Memory B cell (primary cell): Measurements from ENCODE around the gene TBC1D7.
A peak's percentile ranks its signal among the peaks of the same experiment; 100 is the strongest.

Source experiments
- ATAC-seq: fragments of 150-1000 bp; cut with Tn5 transposase; 2 replicates; pipeline ENCODE4 v1.10.0; 2021; ENCODE audit warnings: low read depth, mild to moderate bottlenecking, moderate library complexity
- DNase-seq, 2 donors: peaks; one replicate each; pipeline ENCODE4 v3.0.0; 2022; ENCODE audit warnings: low spot score in 2 of 2
- H3K27ac Mint-ChIP-seq: one replicate; pipeline ENCODE4 v1.8.0; 2022; ENCODE audit warnings: mild to moderate bottlenecking, moderate library complexity, mixed read lengths
- H3K27me3 Mint-ChIP-seq: one replicate; pipeline ENCODE4 v1.8.0; 2022; ENCODE audit warnings: mixed read lengths
- H3K36me3 Mint-ChIP-seq: one replicate; pipeline ENCODE4 v1.8.0; 2022; ENCODE audit warnings: mild to moderate bottlenecking, mixed read lengths
- H3K4me1 Mint-ChIP-seq: one replicate; pipeline ENCODE4 v1.8.0; 2022; ENCODE audit warnings: mixed read lengths
- H3K4me3 Mint-ChIP-seq: one replicate; pipeline ENCODE4 v1.8.0; 2022; ENCODE audit warnings: mild to moderate bottlenecking, moderate library complexity, mixed read lengths
- H3K9me3 Mint-ChIP-seq: one replicate; pipeline ENCODE4 v1.8.0; 2022; ENCODE audit warnings: mixed read lengths

TBC1D7 gene

DNA sequence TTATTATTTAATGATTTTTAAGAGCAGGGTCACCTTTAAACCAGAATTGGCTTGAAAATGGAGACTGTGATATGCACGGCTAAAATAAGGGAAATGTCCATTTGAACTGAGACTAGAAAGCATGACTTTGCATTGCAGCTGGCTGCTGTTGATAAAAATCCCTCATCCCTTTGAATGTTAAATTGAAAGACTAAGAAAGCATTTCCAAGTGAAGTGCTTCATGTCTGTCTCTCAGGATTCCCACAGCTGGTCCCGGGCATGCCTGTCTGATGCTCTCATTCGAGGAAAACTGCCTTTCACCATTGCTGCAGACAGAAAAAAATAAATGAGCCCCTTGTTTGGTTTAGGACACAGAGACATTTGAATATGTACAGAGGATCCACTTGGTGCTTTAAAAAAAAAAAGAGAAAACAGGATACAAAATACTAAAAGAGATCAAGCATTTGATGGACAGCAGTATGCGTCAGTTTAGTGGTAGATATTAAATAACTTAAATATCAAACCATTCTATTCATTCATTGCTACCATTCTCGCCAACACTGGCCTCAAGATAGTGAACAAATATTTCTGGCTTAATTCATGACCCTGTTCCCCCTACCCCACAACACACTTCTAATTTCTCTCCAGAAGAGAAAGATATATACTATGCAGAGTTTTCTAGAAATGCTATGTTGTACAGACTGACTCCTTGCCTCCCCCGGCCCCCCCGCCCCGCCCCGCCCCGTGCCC is 55.0 kb downstream of the TBC1D7 start:
- DNase-seq, result no peak
- H3K36me3 Mint-ChIP-seq, result peaks cover 9% of the 10 kb centered on the region

DNA sequence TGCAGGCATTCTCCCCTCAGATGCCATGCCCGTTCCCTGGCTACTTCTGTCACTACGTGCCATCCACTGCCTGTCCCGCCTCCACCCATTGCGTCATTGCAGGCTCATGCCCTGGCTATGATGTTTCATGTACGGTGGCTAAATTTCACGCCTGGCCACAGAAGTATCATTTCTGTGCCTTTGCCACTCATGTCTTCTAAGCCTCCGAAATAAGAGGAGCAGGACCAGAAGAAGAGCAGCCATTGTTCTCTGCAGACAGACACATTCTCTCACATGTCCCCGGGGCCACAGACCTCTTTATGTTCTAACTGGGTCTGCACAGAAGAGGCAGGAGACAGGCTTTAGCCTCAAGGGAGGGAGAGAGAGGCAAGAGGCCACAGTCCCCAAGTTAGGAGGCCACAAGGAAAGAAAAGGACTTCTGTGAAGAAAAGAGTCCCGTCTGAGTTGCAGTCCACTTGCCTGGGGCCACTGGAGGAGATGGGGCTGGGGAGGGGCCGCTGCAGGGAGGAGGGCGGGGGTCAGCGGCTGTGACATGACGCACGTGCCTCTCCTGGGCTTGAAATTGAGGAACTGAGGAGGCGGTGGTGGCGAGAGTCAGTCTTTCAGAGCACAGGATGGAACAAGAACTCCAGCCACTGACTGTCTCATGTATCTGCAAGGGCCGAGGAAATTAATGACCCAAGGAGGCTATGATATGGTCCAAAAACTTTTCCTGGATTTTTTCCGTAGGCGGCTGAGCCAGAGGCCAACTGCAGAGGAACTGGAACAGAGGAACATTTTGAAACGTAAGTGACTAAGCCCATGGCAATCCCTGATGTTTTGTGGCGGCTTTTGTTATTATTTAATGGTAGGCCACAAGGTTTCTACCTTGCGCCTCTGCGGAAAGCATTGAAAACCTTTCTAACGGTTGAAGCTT is 55.9 kb downstream of the TBC1D7 start:
- peaks cover 43% of the 10 kb centered on the region for H3K4me1 Mint-ChIP-seq
- ATAC-seq (peak; percentile 73), DNase-seq (peak; percentile 62 to 69)
- peak overlapping the region; percentile 92 for H3K4me3 Mint-ChIP-seq
- H3K27me3 Mint-ChIP-seq, result no peaks in the 10 kb centered on the region
- peaks cover 4% of the 10 kb centered on the region for H3K36me3 Mint-ChIP-seq
- H3K27ac Mint-ChIP-seq, result peak overlapping the region; percentile 98
- H3K9me3 Mint-ChIP-seq, result no peaks in the 10 kb centered on the region

More for the DNA sequence above, 55.0 kb downstream of the TBC1D7 start:
- peak overlapping the region; percentile 92 for H3K4me3 Mint-ChIP-seq
- peak overlapping the region; percentile 98 for H3K27ac Mint-ChIP-seq
- no peaks in the 10 kb centered on the region for H3K9me3 Mint-ChIP-seq
- ATAC-seq, result no peak
- H3K4me1 Mint-ChIP-seq, result peaks cover 49% of the 10 kb centered on the region
- no peaks in the 10 kb centered on the region for H3K27me3 Mint-ChIP-seq

DNA sequence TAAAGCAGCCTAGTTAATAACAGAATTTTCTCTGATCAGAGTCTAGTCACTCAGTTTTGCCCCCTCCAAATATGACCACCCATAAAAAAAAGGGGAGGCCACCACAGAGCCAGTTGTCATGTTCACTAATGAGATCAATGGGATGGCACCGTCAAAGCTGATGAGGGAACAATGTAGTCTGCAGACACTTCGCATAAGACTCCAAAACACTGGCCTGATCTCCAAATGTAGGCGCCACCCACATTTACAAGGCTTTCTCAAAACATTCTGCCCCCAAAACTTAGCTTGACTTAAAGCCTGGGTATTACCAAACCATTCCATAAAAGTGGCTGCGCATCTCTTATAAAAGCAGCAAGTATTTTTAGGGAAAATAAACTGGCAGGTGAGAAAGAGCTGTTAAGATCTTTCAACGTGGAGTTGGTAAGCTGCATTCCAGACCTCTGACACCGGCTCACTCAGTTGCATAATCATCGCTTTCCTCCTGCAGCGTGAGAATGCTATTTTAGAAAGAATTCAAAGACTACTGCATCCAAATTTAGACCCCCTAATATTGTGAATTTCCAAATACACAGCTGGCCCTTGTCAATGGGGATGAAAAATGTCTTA is 59.3 kb downstream of the TBC1D7 start:
- Mint-ChIP-seq H3K9me3 (no peaks in the 10 kb centered on the region), H3K4me3 (no peak overlapping the region)

DNA sequence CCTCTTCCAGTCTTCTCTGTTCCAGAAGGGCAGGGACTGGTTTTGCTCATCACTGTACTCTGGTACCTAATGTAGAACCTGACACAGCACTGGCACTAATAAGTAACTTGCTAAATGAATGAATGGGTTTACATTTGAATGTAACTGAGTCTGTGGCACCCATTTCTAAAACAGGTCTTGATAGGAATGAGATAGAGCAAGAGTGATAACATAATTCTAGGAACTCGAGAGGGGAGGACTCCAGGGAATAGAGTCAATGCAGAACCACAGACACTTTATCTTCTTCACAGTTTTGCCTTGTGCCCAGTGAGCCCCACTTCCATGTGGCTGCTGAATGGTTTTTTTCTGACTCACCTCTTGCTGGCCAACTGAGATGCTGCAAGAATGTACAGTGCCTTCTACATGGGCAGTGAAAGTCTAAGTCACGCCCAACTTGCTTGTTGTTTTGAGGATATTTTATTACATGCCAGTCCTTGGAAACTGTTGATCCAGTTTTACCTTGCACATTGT is 61.1 kb downstream of the TBC1D7 start:
- Mint-ChIP-seq H3K4me3 (no peak overlapping the region), H3K4me1 (peaks cover 38% of the 10 kb centered on the region), H3K9me3 (no peaks in the 10 kb centered on the region), H3K27me3 (no peaks in the 10 kb centered on the region), H3K36me3 (peaks cover 3% of the 10 kb centered on the region), H3K27ac (no peak overlapping the region)
- no peak for ATAC-seq
- no peak for DNase-seq

More for the DNA sequence above, 59.3 kb downstream of the TBC1D7 start:
- H3K27me3 Mint-ChIP-seq, result no peaks in the 10 kb centered on the region
- no peak overlapping the region for H3K27ac Mint-ChIP-seq
- ATAC-seq (no peak), DNase-seq (no peak)
- H3K4me1 Mint-ChIP-seq, result peaks cover 40% of the 10 kb centered on the region
- H3K36me3 Mint-ChIP-seq, result peaks cover 3% of the 10 kb centered on the region

DNA sequence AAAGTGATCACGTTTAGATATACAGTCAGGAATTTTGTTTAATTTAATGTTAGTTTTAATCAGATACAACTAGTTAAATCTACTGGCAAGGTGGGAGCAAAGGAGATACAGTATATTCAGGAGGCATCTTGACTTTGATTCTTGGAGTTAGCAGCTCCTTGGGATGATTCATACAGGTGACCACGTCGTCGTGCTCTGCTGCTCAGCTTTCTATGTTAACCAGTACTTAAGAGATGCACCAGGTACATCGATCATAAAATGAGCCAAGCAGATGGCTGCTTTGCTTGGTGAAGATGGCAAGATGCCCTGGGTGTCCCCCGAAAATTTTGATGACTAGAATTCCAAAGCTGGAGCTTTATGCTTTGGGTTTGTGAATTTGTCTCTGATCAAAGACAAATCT is 64.7 kb downstream of the TBC1D7 start:
- Mint-ChIP-seq H3K27ac (no peak overlapping the region), H3K36me3 (peaks cover 3% of the 10 kb centered on the region), H3K9me3 (no peaks in the 10 kb centered on the region), H3K27me3 (no peaks in the 10 kb centered on the region), H3K4me1 (peaks cover 56% of the 10 kb centered on the region), H3K4me3 (no peak overlapping the region)
- ATAC-seq, result no peak
- no peak for DNase-seq

DNA sequence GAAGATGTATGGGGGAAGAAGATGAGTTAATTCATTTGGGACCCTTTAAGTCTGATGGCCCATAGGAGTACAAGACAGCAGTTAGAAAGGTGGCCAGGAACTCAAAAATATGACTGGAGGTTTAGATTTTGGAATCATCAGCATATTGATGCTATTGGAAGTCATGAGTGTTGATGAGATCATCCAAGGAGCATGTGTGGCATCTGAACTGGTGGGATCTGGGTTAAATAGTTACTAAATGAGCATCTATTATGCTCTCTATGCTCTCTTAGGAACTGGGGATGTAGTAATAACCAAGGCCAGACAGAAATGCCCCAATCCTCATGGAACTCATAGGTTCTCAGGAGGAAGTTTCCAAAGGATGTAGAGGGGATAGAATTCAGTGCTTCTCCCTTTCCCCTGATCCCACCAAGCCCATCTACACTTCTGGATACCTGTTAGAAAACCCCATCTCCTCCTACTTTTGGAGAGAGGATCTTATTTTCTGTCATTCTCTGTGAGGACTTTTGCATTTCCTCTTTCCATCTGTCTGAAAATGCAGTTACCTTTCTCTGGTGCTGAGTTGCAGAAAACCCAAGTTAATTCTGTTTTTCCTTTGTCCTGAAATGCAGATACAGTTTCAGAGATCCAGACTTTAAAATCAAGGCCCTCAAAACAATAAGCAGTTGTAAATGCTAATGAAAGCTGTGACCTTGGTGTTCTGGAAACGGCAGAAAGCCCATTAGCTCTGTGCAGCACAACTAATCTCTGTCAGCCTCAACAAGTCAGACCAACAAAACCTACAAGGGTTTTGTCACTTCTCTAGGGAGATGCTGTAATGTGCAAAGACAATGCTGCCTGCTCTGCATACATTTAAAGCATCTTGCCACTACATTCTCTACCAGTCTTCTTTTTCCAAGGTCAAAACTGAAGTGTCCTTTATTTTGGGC is 65.8 kb downstream of the TBC1D7 start:
- no peak for ATAC-seq
- no peak overlapping the region for H3K27ac Mint-ChIP-seq
- peaks cover under 1% of the 10 kb centered on the region for H3K9me3 Mint-ChIP-seq
- H3K27me3 Mint-ChIP-seq, result no peaks in the 10 kb centered on the region
- no peak for DNase-seq
- peaks cover 4% of the 10 kb centered on the region for H3K36me3 Mint-ChIP-seq
- peak overlapping the region; percentile 76 for H3K4me3 Mint-ChIP-seq
- peaks cover 61% of the 10 kb centered on the region for H3K4me1 Mint-ChIP-seq

DNA sequence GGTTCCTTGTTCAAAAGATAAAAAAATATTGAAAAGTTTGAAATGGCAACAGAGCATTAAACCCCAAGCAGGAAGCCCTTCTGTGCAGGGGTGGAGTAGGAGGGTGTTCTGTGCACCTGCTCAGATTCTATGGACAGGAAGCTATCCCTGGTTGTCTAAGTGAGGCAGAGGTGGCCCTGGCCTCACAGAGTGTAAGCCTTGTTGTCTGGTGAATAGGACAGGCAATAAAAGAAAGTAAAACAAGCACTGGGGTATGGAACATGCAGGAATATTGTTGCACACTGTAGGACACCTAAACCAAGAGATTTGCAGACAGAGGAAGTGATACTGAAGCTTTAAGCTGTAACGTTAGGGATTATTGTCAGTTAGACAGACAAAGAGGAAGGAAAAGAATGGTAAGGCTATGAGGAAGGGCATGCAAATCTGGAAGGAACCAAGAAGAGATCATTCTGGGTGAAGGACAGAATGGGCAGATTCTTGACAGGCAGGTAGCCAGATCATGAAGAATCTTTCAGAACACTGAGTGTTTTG is 66.8 kb downstream of the TBC1D7 start:
- H3K27ac Mint-ChIP-seq, result peak overlapping the region; percentile 69
- peak overlapping the region; percentile 76 for H3K4me3 Mint-ChIP-seq
- H3K36me3 Mint-ChIP-seq, result peaks cover 5% of the 10 kb centered on the region
- peaks cover 61% of the 10 kb centered on the region for H3K4me1 Mint-ChIP-seq
- H3K27me3 Mint-ChIP-seq, result no peaks in the 10 kb centered on the region
- DNase-seq (peak; percentile 66 to 70), ATAC-seq (peak; percentile 77)
- H3K9me3 Mint-ChIP-seq, result peaks cover 5% of the 10 kb centered on the region

DNA sequence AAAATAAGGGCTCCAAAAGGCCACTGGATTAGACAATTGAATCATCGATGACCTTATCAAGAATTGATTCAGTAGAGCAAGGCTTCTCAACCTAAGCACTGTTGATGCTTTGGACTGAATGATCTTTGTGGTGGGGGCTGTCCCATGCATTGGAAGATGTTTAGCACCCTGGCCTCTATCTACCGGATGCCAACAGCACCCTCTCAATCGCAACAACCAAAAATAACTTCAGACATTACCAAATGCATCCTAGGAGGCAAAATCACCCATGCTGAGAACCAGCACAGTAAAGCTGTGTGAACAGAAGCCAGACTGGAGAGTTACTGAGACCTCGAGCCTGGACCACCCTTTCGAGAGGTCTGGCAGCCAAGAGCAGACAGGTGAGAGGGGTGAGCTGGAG is 67.5 kb downstream of the TBC1D7 start:
- Mint-ChIP-seq H3K9me3 (peaks cover 8% of the 10 kb centered on the region), H3K4me1 (peaks cover 61% of the 10 kb centered on the region), H3K4me3 (peak overlapping the region; percentile 76), H3K27me3 (no peaks in the 10 kb centered on the region), H3K27ac (peak overlapping the region; percentile 69), H3K36me3 (peaks cover 8% of the 10 kb centered on the region)
- no peak for ATAC-seq
- DNase-seq, result no peak

DNA sequence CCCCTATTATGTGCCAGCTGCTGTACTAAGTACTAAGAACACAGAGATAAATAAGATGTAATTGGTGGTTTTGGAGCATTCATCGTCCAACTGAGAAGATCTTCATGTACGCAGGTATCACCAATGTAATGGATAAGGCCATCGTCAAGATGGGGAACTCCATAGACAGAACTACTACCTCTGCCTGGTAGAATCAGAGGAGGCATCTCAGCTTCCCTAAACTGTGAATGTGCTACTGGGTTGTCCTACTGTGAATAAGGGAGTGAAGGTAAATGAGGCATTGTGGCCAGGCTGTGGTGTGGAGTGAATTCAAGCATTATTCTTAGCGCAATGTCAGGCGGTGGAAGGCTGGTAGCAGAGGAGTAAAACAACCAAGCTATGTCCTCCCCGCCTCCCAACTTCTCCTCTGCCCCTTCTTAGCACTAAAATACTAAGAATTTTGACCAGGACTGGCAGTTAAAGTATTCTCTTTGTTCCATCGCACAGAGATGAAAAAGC is 68.2 kb downstream of the TBC1D7 start:
- no peaks in the 10 kb centered on the region for H3K27me3 Mint-ChIP-seq
- H3K36me3 Mint-ChIP-seq, result peaks cover 8% of the 10 kb centered on the region
- peaks cover 59% of the 10 kb centered on the region for H3K4me1 Mint-ChIP-seq
- DNase-seq, result no peak
- peaks cover 8% of the 10 kb centered on the region for H3K9me3 Mint-ChIP-seq
- peak overlapping the region; percentile 31 for H3K4me3 Mint-ChIP-seq
- H3K27ac Mint-ChIP-seq, result peak overlapping the region; percentile 69
- no peak for ATAC-seq

DNA sequence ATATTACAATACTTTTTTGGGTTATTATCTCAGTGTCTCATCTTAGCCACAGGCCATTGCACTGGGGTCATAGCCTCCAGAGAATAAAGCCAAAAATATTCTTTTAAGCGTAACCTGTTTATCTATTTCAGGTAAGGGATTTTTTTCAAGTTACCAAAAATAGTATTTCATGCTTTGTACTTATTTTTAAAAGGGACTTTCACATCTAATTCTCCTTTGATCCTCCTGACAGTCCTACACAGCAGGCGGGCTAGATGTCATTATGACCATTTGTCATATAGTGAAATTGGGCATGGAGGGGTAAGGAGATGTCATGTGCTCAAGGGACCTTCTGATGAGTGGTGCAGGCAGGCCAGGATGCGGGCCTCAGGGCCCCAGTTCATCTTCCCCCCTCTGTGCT is 68.9 kb downstream of the TBC1D7 start:
- peak overlapping the region; percentile 24 for H3K4me3 Mint-ChIP-seq
- DNase-seq (no peak), ATAC-seq (peak; percentile 5)
- H3K27me3 Mint-ChIP-seq, result no peaks in the 10 kb centered on the region
- H3K4me1 Mint-ChIP-seq, result peaks cover 59% of the 10 kb centered on the region
- peak overlapping the region; percentile 52 for H3K27ac Mint-ChIP-seq
- peaks cover 8% of the 10 kb centered on the region for H3K36me3 Mint-ChIP-seq
- H3K9me3 Mint-ChIP-seq, result peaks cover 8% of the 10 kb centered on the region

DNA sequence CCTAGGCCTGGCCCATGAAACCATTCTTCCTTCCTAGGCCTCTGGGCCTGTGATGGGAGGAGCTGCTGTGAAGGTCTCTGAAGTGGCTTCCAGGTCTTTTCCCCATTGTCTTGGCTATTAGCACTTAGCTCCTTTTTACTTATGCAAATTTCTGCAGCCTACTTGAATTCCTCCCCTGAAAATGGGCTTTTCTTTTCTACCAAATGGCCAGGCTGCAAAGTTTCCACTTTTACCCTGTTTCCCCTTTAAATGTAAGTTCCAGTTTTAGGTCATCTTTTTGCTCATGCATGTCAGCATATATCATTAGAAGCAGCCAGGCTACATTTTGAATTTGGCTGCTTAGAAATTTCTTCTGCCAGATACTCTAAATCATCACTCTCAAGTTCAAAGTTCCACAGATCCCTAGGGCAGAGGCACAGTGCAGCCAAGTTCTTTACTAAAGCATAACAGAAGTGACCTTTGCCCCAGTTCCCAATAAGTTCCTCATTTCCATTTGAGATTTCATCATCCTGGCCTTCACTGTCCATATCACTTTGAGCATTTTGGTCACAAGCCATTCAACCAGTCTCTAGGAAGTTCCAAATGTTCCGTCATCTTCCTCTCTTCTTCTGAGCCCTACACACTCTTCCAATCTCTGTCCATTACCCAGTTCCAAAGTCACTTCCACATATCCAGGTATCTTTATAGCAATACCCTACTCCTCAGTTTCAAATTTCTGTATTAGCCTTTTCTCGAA is 71.9 kb downstream of the TBC1D7 start:
- Mint-ChIP-seq H3K9me3 (peaks cover 8% of the 10 kb centered on the region), H3K27me3 (no peaks in the 10 kb centered on the region), H3K4me1 (peaks cover 44% of the 10 kb centered on the region), H3K36me3 (peaks cover 8% of the 10 kb centered on the region), H3K27ac (no peak overlapping the region), H3K4me3 (no peak overlapping the region)
- no peak for DNase-seq
- ATAC-seq, result no peak
